T follicular helper cell (primary cell): ENCODE data around the gene SDHD.
"Not testable (repeated sequence)": the region's sequence is repeated elsewhere in the genome, so short reads cannot be mapped to it uniquely, and the experiment has no call there.

Source experiments
- DNase-seq: peaks from one replicate; pipeline ENCODE4 v3.0.0-alpha.2; 2020; ENCODE audit warnings: low read depth
- total RNA-seq, 2 experiments: gene quantifications; one replicate each; lab custom pipeline; 2026; lab: John Stamatoyannopoulos, UW

The SDHD gene
- total RNA-seq: 45.0 to 61.8 reads per million in 2 experiments

DNA sequence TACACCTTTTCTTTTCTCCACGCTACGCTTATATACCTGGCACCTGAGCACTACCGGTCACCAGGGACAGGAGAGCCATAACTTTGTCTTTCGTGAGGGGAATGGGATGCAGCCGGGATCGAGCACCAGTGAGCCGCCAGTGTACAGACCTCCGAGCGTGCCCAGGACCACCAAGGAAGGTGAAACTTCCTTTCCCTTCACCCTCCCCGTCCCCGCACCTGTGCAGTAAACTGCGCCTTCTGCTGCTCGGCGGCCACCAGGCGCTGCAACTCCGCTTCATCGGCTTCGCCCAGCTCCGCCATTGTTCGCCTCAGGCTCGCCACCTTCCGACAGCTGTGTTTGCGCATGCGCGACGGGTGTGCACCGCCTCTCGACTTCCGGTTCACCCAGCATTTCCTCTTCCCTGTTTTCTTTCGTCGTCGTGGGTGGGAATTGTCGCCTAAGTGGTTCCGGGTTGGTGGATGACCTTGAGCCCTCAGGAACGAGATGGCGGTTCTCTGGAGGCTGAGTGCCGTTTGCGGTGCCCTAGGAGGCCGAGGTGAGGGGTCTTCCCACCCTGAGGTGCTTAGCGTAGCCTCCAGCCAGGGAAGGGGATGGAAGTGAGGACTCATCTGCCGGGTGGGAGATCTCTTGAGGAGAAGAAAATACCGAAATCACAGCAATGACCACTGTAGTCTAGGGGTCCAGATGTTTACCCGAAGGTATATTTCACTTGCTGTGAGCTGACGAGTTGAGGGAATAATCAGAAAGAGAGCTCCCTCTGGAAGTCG lies at the start of gene SDHD, which contains the start of gene TIMM8B:
Gene SDHD, plus strand, starts transcription at position 452 of the 770 bp plus-strand sequence. Its CDS starts 35 bp downstream, at position 487.
Gene TIMM8B, minus strand, starts transcription at position 335 of the 770 bp plus-strand sequence. Its CDS starts 33 bp downstream, at position 302.
- peak; percentile 96 for DNase-seq

DNA sequence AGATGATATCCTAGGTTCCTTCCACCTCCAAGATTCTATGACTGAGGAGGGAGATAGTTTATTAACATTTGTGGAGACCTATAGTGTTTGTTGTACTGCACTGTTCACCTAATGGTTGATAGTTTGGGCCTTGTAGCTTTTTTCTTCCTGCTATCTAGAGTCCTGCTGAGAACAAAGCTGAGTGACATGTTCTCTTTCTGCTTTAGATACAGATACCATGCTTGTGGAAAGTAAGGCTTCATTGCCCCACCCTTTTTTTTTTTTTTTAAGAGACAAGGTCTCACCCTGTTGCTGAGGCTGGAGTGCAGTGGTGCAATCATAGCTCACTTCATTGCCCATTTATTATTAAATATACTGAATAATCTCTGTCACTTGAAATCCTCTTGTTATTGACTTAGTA lies 49.1 kb upstream of the SDHD start:
- no peak for DNase-seq

DNA sequence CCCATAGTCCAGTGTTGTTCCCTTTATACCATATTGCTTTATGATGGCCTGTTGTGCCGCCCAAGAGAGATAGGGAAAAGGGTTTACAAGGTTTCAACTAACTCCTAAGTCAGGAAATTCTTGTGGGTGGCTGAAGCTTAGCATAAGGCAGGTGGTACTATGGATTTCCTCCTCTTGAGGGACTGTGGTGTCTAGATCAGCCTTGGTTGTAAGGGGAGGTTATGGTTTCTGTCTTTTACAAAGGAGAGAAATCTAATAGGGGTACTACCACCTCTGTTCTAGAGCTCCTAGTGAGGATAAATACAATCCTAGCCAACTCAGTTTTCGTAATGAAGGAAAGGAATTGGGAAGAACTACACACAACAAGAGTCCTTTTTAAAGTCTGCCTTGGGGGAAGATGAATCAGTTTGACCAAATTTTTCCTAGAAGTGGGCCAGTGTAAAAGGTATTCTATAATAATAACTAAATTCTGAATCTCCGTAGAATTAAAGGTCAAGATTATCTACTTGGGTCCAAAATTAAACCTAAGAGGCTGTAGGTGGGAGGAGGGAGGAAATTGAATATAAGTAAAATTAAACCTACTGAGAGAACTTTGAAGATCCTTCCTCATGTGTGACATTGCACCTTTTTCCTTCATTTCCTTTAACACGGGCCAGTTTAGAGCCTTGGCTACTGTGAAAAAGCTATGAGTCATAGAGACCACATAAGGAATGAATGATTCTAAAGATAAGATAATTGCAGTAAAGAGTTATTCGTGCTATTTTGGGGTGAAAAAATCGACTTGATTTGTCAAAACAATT lies 44.3 kb upstream of the SDHD start:
- no peak for DNase-seq

DNA sequence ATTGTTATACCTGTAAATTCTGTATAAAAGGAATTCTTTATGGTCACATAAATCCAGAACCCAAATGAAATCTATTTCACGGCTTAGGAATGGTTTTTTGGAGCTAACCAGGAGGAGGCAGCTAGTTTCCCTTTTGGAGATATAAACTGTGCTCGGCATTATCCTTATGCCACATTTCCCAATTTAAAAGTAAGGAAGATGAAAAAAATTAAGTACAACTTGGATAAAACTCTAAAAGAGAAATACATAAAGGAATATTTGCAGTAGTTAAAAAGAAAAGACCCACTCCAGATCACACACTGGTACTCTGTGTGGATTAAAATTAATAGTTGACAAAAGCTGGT lies 43.7 kb upstream of the SDHD start:
- no peak for DNase-seq

DNA sequence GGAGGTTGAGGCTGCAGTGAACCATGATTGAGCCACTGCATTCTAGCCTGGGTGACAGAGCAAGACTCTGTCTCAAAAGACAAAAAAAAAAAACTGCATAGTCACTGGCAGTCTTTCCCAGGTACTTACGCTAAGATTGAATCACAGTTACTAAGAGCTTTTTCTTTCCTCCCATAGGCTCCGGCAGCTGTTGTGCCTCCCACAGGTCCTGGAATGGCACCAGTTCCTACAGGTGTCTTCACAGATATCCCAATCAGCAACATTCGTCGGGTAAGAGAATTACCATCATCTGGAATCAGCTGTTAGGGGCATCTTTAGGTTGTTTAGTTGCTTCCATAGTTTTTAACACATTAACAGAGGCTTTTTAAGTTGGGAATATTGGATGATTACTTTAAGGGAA lies 41.7 kb upstream of the SDHD start:
- no peak for DNase-seq

DNA sequence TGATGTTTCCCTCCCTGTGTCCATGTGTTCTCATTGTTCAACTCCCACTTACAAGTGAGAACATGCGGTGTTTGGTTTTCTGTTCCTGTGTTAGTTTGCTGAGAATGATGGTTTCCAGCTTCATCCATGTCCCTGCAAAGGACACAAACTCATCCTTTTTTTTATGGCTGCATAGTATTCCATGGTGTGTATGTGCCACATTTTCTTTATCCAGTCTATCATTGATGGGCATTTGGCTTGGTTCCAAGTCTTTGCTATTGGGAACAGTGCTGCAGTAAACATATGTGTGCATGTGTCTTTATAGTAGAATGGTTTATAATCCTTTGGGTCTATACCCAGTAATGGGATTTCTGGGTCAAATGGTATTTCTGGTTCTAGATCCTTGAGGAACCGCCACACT lies 40.0 kb upstream of the SDHD start:
- DNase-seq: not testable (repeated sequence)

DNA sequence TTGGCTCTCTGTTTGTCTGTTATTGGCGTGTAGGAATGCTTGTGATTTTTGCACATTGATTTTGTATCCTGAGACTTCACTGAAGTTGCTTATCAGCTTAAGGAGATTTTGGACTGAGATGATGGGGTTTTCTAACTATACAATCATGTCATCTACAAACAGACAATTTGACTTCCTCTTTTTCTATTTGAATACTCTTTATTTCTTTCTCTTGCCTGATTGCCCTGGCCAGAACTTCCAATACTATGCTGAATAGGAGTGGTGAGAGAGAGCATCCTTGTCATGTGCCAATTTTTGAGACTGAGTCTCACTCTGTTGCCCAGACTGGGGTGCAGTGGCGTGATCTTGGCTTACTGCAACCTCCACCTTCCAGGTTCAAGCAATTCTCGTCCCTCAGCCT lies 38.4 kb upstream of the SDHD start:
- DNase-seq: not testable (repeated sequence)

DNA sequence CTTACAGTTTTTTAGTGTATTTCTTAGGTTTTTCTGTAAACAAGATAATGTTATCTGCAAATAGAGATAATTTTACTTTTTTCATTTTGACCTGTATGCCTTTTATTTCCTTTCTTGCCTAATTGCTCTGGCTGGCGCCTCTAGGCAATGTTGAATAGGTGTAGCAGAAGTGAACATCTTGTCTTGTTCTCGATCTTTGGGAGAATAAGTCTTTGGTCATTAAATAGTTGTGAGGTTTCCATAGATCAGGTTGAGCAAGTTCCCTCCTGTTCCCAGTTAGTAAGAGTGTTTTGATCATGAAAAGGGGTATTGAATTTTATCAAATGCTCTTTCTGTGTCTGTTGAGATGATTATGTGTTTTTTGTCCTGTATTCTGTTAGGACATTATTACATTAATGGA lies 36.9 kb upstream of the SDHD start:
- no peak for DNase-seq

DNA sequence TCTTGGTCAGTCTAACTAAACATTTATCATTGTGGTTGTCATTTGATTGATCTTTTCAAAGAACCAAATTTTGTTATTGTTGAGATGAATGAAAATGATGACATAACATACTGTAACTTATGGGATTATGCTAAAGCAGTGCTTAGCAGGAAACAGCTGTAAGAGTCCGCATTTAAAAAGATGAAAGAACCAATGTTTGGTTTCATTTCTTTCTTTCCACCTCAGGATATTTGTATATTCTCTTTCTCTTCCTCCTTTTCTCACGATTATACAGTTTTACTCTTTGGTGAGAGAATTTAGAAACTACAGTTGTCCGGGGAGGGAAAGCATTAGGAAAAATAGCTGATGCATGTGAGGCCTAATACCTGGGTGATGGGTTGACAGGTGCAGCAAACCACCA lies 36.0 kb upstream of the SDHD start:
- DNase-seq: no peak

DNA sequence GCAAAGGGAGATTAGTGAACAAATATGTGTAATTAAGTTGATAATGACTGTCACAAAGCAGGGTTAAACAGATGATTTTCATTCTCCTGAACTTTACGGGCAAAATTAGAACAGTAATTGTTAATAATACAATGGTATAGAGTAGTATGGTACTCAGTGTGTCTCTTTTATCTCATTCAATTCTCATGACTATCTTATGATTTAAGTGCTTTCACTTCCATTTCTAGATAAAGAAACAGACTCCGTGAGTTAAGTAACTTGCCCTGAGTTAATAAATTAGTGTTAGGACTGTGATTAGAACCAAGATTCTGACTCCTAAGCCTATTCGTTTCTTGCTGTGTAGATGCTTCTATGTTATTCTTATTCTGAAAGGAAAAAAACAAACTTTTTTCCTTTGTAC lies 34.9 kb upstream of the SDHD start:
- DNase-seq: no peak

DNA sequence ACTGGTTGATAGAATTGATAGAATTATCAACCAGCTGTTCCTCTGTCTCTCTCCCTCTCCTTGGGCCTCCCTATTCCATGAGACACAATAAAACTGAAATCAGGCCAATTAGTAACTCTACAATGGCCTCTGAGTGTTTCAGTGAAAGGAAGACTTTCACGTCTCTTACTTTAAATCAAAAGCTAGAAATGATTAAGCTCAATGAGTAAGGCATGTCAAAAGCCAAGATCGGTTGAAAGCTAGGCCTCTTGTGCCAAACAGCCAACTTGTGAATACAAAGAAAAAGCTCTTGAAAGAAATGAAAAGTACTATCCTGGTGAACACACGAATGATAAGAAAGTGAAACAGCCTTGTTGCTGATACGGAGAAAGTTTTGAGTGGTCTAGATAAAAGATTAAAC lies 29.5 kb upstream of the SDHD start:
- no peak for DNase-seq

DNA sequence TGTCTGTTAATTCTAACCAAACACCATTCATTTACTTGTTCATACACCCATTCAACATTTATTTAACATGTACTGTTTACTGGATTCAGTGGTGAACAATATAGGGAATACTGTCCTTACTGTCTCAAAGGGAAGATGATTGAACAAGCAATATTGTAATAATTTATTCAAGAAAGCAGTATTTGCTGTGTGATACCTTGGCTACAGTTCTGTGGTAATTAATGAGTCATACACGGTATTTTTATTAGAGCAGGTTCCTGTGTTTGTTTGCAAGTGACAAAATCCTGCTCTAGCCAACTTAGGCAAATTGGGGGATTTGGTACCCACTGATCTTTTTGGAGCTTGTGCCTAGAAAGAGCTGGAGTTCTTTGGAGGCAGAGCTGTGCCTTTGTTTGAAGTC lies 28.6 kb upstream of the SDHD start:
- no peak for DNase-seq

DNA sequence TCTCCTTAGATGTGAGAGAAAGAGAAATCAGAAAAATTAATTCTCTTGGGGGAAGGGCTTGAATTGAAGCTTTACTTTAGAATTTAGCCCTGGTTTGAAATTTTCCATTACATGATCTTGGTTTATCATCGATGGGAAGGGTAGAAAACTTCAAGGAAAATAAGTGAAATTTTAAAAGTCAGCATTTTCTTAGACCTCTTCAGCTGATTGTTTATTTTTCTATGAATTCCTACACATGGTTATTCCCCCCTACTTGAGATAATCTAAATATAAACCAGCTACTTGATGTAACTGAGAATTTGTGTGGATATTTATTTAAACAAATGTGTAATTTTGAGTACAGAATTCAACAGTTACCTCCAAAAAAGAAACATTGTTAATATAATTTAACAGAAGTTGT lies 23.8 kb upstream of the SDHD start:
- DNase-seq: no peak

DNA sequence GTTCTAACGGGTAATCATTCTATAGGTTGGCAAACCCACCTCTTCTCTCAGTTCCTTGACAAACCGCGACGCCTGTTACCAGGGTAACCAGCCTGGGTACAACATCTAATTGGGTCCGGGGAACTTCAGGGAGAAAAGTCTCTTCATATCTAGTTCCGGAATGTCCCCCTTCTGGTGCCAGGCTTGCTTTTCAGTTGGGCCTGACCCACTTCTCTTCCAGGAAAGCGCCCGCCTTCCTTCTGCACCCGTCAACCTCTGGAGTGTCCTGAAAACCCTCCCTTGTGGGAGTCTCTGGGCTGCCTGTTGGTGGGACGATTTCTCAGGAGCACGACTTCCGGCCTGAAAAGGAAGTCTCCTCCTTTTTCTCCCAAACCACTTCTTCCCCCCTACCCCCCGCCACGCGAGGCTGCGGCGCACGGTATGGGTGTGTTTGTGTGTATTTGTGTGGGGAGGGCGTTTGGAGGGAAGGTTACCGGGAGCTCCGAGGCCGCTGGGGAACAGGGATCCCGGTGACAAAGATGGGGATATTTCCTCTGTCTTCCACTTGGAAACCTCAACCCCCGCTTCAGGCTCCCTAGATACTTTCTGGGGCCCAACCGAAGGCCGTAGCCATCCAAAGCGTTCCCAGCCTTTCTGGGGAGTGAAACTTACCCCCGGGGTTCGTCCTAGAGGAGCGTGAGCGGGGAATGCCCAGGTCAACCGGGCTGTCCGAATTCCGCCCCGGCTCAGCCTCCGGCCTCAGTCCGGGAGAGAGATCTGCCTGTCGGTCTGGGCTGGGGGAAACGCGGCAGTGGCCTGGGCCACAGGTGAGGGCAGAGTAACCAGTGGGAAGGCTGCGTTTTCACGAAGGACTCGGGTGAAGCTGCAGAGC lies 12.5 kb upstream of the SDHD start, which contains the start of the genes NKAPD1 and PIH1D2:
Gene NKAPD1, plus strand, starts transcription at position 359 of the 871 bp plus-strand sequence. CDS start 1,276 bp downstream, outside the sequence.
Gene PIH1D2, minus strand, starts transcription at position 77 of the 871 bp plus-strand sequence. CDS start 843 bp downstream, outside the sequence.
- peak; percentile 78 for DNase-seq

DNA sequence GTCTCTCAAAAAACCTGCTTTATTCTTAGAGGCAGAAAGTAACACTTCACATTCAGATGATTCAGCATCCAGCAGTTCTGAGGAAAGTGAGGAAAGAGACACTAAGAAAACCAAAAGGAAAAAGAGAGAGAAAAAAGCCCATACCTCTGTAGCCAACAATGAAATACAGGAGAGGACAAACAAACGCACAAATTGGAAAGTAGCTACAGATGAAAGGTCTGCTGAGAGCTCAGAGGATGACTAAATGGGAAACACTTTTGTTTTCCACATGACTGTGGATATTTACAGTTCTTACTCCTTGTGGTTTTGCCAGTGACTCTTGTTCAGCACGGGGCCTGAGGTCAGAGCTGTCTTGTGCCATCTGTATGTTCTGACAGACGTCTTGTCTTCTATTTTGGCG lies 3.9 kb upstream of the SDHD start:
- DNase-seq: no peak

DNA sequence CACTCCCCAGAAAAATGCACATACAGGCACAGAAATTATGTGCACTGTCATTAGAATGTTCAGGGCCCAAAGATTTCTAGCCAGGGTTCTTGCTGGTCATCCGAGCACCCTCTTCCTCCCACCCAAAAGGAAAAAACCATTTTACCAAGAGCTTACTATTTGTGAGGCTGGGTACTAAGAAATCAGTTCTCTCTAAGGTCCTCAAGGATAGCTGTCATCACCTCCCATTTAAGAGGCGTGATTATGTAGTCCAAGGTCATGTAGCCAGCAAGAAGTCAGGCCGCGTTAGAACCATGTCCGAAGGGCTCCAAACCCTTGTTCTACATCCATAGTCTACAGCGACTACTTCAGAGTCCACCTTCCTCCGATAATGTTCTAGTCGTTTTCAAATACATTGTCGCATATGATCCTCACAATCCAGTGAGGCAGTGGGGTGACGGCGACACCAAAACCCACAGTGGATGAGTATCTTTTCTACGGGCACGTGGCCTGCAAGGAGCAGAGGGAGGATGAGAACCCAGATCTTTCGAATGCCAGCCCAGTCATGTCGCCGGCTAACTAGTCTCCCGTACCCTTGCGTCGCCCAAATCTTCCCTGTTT lies 751 bp upstream of the SDHD start:
- DNase-seq: no peak

DNA sequence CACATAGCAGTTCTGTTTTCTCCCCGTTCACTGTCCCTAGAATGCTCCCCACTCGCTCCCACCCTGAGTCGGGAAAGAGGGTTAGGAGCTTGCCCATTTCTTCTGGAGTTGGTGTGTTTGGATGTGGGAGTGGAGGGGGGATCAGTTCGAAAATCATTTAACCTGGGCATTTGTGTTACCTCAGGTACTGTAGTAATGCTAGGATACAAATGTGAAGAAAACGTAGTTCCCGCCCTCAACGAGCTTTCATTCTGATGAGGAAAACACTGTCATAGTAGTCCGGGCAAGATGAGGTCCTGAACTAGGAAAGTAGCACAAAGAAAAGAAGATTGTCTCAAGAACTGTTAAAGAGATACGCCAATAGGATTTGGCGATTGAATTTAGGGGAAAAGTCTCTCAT lies 539 bp downstream of the SDHD start:
- no peak for DNase-seq

DNA sequence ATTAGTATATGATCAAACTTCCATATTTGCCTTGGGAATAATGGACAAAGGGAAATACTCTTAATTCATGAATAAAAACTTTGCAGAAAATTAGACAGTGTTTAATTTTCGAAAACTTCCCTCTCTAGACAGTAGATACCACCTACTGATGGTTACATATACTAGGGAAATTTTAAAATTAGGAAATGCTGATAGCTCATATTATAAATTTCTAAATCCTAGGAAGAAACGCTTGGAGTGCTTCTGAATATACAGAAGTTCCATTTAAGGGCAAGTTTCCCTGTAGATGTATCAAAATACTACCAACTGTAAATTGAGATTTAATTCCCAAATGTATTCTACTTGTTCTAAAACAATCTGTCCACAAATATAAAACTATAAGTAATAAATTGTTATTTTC lies 8.6 kb downstream of the SDHD start:
- DNase-seq: not testable (repeated sequence)

DNA sequence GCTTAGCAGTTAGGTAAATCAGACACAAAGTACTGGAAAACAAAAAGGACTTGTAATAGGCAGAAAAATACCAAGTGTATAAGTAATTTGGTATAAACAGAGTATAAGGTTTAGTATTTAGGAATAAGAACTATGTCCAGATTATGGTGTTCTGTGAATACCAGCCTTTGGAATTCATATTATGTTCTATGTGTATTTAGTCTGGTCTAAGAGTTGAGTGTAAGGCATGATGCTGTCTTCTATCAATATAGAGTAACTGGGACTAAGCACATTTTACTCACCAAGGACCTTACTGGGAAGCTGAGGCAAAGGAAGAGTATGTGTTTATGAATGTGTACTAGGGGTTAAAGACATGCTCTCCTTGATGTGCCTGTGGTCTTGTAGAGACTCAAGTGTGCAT lies 9.5 kb downstream of the SDHD start:
- DNase-seq: no peak

DNA sequence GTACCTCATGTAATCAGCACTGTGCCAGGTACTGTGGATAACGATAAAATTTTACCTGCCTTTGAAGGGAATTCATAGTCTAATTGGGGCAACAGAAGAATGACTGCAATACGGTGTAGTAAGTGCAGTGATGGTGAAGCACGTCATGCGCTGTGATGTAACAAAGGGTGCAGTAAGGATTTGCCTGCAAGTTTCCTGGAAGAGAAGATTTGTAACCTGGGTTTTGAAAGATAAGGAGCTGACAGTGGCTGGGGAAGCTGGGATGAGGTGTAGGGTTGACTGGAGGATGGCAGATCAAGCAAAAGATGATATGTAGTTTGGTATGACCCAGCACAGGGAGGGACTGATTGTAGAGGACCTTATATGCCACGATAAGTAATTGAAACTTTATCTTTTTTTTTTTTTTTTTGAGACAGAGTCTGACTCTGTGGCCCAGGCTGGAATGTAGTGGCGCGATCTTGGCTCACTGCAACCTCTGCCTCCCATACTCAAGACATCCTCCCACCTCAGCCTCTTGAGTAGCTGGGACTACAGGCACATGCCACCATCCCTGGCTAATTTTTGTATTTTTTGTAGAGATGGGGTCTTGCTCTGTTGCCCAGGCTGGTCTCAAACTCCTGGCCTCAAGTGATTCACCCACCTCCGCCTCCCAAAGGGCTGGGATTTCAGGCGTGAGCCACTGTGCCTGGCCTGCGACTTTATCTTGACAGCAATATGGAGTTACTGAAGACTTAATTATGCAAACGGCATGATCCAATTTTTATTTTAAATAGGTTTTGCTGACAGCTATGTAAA lies 11.3 kb downstream of the SDHD start:
- DNase-seq: no peak

DNA sequence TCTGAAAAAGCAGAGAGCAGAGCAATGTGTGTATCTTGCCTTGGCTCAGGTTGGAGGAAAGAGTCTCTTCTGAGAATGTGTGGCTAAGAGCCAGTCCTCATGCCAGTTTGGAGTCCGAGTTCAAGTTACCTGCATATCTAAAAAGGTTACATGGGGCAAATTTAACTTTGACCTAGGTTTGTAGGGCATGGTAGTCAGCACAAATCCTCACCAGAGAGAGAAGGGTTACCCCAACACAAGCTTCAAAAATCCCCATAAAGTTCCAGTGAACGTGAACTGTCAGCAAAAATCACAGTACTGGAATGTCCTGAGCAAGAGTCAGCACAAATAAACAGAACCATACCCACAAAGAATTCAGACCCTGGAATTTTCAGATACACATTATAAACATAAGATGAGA lies 13.8 kb downstream of the SDHD start:
- DNase-seq: no peak
